ENCODE measurements around the gene DEPP1.

DEPP1 gene

DNA sequence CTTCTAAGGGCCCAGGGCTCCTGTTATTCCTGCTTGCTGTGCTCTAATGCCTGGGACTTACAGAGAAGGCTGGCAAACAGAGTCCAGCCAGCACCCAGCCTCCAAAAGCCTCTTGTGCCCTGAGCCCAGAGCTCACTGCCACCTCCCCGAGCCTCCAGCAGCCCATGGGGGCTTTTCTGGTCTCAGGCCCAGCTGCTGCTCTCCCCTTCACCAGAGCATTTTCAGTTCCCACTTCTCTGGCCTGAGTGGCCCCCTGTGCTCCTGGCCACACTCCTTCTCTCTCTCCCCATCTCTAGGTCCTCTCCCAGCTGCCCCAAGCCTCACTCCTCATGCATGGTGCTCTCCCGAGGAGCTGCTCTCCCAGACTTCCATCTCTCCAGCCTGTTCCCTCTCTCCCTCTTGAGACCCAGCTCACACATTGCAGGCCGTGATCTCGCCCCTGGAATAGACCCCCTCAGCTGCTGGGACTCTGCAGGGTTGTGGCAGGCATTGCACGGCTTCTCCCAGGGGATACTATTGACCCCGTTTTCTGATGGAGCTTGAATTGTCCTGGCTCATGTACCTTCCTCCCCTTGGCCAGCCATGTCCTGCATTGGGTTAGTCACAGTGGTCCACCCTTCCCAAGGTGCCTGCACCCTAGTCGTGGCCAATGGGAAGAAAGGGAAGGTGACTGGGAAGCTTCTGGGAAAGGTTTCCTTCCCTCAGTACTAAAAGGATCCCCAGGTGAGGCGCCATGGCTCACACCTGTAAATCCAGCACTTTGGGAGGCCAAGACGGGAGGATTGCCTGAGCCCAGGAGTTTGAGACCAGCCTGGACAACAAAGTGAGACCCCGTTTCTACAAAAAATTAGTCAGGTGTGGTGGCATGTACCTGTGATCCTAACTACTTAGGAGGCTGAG lies 28.0 kb downstream of the DEPP1 start:
- DNase-seq, result no peak

DNA sequence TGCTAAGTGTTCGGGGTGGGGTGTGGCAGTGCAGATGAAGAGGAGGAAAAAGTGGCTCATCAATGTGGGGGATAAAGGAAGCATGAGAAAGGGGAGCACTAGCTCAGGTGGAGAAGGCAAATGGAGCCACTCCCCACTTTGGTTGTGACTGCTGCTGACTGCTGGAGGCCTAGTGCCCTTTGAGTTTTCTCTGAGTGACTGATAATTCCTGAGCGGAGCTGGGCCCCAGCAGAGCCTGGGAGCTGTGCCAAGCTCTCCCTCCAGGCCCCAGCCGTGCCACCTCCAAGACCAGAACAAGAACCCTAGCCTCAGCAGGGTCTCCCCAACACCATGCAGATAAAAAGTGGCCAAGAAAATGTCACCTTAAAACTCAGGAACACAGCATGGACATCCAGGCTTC lies 28.7 kb downstream of the DEPP1 start:
- no peak for DNase-seq

DNA sequence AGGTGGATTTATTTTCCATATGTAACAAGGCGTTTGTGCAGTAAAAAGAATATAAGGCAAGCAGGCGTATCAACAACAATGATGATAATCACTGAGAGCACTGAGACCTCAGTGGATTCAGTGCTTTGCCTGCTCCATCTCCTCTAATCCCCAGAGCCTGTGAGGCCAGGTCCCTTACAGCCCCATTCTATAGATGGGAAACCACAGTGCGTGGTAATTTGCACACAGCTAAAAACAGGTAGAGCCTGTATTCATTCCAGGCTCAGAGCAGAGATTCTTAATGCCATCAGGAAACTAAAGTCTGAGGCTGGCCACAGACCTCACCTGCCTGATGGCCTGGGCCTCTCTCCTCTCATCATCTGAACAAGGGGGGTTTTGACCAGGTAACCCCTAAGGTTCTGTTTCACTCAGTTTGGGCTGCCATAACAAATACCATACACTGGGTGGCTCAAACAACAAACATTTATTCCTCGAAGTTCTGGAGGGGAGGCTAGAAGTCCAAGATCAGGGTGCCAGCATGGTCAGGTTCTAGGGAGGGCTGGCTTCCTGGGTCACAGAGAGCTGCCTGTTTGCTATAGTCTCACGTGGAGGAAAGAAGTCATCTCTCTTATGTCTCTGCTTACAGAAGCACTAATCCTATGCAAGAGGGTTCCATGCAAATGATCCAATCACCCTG lies 29.3 kb downstream of the DEPP1 start:
- DNase-seq, result no peak

DNA sequence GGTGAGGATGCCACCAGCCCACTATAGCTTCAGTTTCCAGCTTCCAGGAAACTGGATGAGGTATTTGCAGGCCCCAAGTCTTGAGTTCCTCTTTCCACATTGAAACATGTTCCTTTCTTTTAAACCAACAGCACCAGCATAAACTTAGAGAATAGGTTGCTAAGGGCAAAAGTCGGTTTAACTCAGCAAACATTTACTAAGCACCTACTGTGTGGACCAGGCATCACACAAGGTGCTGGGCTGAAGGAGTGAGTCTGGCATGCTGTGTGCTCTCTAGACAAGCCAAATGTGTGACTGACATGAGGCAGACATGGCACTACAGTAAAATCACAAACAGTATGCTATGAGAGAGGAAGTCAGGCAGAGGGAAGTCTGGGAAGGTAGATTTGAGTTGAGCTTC lies 30.0 kb downstream of the DEPP1 start:
- no peak for DNase-seq

DNA sequence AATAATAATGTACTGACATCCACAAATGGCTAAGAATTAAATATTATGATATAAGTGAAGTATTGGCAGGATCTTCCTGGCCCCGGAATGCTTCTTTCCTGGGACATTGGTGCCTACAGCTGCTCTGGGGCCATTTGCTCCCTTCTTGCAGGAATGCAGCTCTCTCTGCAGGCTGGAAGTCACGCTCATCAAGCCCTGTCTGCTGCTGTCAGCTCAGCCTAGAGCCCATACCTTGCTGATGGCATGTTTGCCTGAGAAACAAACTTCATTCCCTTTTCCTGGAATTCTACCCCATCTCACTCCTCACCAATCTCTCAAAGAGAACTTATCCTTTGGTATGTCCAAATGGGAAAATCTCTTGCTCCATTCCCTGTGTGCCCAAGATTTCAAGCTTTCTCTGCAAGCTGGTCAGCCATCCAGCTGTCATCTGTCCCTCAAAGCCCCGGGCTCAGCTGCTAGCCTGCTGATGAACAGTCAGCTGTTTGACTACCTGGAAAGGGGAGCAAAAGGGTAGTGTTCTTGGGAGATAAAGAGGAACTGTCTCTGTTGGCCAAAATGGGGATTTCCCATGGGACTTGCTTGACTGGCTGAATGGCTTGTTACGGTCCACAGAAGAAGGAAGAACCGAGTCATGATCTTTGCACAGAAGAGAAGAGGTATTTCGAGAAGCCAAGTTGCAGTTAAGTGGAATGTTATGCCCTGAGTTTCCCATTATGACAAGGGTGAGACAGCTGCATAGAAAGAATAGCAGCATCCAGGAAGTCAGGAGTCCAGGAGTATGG lies 31.0 kb downstream of the DEPP1 start:
- no peak for DNase-seq

DNA sequence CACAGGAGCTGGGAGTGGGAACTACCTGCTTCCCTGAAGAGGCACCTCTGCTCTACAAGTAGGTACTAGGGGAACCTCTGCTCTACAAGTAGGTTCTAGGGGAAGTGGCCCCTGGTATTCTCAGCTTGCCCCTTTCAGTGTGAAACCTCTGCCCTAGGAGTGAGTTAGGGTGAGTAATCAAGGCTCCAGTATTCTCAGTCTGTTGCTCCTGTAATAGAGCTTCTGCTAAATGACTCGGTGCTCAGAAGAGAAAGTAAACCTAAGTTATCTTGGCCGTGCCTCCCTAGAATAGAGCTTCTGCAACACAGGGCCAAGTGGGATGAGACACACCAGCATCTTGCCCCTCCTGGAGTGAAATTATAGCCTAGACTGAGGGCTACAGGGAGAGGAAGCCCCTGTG lies 32.4 kb downstream of the DEPP1 start:
- DNase-seq, result no peak

DNA sequence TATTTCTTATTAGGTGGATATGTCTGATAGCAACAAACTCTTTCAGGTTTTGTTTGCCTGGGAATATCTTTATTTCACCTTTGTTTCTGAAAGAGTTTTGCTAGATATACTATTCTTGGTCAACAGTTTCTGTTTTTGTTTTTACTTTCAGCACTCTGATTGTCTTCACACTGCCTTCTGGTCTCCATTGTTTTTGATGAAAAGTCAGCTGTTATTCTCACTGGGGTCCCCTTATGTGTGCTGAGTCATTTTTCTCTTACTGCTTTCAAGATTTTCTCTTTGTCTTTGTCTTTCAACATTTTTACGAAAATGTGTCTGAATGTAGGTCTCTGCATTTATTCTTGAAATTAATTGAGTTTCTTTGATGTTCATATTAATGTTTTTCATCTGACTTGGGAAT lies 34.3 kb downstream of the DEPP1 start:
- DNase-seq, result no peak

DNA sequence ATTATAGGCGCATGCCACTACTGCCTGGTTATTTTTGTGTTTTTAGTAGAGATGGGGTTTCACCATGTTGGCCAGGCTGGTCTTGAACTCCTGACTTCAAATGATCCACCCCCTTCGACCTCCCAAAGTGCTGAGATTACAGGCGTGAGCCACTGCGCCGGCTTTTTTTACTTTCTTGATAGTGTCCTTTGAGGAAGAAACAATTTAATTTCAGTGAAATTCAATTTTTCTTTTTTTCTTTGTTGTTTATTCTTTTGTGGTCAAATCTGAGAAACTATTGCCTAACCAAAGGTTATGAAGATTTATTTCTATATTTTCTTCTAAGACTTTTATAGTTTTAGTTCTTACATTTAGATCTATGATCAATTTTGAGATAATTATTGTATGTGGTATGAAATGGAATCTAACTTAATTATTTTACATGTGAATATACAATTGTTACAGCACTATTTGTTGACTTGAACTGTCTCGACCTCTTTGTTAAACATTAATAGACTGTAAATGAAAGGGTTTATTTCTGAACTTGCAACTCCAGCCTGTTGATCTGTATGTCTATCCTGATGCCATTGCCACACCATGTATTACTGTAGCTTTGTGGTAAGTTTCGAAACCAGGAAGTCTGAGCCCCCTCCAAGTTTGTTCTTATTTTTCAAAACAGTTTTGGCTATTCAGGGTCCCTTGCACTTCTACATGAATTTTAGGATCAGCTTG lies 38.8 kb downstream of the DEPP1 start:
- DNase-seq, result no peak

DNA sequence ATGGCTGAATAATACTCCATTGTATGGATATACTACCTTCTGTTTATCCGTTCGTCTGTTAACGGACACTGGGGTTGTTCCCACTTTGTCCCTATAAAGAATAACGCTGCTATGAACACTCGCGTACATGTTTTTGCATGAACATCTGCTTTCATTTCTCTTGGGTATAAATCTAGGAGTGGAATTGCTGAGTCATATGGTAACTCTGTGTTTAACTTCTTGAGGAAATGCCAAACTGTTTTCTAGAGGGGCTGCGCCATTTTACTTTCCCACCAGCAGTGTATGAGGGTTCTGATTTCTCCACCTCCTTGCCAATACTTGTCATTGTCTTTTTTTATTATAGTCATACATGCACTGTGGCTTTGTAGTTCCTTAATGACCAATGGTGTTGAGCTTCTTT lies 39.7 kb downstream of the DEPP1 start:
- DNase-seq, result no peak

DNA sequence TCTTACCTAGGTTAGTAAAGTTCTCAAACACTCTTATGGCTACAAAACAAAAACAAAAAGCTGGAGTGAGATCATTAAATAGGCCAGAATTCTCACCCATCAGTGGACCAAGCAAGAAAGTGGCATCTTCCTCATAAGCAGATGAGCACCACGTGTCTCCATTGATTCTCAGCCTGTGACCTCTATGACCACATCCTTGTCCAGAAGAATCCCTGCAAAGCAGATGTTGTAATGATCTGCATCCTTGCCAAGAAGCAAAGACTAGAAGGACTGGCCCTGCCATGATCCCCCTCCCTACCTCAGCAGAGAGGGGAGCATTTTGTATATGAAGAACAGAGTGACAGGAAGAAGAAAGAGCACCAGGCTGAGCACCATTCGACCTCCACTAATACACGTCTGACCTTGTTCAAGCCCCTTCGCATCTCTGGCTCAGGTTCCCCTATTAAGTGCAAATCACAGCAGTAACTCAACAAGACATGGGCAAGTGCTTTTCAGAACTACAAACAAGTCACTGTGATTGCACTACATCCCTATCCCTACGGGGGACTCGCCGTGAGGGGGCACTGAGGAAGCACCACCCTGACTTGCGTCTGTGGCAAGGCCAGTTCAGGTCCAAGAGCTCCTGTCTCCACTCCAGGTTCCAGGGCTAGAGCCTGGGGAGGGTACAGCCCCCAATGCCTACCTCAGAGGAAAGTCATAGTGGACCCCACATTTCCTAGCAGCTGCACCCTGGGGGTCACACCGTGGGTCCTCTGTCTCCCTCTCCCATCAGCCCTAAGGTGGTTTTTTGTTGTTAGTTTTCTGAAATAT lies 41.2 kb downstream of the DEPP1 start:
- no peak for DNase-seq

DNA sequence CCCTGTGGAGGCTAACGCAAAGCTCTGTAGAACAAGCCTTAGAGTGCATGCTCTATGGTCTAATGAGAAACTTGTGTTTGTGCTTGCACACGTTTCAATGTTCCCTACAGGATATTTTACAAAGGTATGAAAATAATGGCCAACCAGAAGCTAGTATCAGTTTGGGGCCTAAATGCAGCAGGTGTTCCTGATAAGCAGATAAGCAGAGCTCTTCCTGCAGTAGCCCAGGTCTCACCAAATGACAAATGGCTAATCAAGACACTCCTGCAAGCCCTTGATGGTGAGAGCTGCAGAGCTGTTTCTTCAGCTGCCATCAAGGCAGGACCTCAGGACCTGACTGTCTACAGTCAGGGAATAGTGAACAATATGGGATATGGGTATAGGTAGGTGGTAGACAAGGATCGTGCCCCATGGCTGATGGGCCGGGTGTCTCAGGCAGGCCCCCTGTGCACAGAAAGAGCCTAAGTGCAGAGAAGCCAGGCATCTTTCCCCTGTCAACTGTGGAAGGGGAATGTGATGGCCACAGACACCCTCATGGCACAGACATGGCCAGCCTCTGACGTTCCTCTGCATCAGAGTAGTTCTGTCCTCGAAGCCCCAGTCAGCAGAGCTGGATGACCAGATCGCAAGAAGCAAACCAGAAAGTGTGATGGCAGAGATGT lies 42.2 kb downstream of the DEPP1 start:
- no peak for DNase-seq

DNA sequence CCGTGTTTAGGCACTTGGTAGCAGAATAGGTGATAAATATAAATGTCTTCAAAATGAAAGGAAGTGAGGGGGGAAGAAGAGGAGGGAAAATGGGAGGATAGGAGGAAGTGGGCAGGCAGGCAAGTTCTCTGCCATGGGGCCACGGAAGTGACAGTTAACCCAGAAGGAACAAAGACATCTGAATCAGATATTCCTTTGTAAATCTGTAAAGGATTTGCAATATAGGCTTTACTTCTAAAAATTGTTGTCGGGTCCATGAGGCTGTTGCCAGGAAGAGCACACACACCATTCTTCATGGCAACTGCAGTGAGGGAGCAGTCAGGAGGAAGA lies 42.7 kb downstream of the DEPP1 start:
- no peak for DNase-seq

DNA sequence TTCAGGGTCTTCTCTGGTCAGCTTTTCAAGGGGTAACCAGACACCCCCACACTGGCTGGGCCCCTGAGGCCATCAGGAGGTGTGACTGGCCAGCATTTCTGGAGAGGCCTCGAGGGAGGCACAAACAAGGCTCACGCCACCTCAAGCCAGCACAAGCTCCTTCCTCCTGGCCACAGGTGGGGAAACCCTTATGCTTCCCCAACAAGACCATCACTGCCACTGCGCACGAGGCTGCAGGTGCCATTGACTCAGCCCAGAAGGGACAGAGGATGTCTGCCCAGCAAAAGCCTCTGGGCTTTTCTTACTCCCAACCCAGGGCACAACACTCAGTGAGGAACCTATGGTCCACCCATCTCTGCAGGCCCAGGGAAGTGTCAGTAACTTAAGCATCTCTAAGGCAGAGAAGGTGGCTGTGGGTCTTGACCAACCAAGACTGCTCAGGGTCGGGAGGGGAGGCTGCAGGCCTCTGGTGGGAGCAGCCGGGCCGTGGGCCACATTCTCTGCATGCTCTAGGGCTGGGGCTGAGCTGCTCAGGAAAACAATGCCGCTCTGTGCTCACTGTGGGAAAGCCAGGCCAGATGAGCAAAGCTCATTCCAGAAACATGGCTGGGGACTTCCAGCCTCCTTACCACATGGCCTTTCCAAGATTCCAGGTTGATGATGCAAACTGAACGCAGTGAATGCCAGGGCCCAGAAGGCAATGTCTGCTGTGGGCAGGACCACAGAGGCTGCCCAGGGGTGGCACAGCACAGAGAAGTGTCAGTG lies 43.2 kb downstream of the DEPP1 start:
- DNase-seq, result peak; percentile 81

DNA sequence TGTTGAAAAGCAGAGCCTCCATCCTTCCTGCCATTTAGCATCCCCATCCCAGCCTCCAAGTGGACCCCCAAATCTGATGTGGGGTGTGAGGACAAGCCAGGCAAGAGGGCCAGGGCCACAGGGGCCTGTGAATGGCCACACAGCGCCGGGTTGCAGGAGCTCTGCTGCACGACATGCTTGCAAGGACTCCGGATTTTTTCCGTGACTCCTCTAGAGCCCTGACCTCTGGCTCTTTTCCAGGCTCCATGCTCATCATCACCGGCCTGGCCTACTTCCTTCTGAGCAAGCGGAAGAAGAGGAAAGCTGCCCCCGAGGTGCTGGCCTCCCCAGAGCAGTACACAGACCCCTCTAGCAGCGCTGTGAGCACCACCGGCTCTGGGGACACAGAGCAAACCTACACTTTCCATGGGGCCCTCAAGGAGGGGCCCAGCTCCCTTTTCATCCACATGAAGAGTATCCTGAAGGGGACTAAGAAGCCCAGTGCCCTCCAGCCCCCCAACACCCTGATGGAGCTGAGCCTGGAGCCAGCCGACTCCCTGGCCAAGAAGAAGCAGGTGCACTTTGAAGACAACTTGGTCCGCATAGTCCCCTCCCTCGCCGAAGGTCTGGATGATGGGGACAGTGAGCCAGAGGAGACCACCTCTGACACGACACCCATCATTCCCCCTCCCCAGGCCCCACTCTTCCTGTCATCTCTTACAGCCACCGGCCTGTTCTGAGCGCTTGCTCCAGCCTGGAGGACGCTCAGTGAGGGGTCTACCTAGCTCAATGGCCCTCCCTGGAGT lies 44.0 kb downstream of the DEPP1 start:
- no peak for DNase-seq

DNA sequence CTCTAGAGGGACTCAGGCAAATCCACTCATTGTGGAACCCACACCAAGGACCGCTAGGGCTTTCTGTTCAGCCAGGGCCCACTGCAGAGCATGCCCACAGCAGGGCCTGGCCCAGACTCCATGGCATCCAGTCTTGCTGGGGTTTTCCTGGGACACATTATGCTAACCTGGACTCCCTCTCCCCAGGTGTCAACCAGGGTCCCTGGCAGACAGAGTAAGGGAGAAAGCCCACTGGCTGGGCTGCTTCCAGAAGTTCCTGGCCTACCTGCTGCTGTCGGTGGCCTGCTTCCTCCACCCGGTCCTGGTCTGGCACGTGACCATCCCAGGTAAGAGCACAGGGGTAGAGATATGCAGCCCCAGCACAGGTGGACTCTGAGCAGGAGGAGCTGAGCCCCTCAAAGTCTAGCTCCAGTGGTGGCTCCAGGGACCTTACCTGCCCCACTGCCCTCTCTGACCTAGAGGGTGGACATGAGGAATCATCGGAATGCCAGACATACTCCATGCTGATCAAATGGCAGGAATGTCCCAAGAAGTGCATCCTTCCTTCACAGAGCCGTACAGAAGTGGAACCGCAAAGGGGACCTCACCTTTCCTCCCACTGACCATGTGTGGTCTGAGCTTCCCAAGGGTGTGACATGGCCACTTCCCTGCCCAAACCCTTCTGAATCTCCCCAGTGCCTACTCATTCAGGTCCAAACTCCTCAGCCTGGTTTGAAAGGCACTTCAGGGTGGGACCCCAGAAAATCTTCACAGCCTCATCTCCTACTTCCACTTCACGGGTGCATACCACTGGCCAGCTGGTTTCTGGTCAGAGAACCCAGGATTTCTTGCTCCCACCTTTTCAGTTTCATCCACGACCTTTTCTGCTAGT lies 44.9 kb downstream of the DEPP1 start:
- no peak for DNase-seq

DNA sequence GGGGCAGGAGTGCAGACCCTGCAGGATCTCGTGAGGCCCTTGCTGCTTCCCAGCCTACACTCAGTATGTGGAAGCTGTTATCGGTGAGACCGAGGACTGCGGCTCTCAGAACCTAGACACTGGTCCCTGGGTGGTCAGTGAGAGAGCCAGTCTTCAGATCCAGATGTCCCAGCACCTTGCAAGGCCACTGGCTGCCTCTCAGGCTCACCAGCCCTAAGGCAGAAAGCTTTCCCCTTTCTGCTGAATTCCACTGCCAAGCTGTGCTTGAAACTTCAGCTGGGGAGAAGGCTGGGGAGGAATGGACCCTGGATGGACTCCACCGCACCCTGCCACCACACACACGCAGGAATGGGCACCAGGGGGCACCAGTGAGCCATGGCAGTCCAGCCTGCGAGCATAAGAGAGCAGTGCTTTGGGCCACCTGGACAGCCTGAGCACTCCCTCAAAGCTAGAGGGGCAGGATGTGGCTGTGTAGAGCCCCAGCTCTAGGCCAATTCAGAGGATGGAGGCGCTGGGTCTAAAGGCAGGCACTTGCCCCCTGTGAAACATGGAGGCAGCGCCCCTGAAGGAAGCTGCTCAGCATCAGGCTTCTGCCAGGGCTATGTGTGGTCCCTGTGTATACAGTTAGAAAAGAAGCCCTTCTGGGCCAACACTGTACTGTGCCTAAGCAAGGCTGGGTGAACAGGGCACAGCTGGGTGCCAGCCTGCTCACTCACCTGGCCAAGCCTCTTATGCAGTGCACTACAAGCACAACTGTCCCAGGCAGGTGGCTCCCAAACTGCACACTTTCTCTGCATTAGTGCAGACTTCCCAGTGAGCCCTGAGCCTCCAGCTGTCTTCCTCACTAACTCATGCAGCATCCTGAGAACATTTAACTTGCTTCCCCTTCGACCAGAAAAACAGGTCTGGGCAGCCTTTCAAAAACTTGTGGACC lies 45.8 kb downstream of the DEPP1 start:
- peak; percentile 81 for DNase-seq

DNA sequence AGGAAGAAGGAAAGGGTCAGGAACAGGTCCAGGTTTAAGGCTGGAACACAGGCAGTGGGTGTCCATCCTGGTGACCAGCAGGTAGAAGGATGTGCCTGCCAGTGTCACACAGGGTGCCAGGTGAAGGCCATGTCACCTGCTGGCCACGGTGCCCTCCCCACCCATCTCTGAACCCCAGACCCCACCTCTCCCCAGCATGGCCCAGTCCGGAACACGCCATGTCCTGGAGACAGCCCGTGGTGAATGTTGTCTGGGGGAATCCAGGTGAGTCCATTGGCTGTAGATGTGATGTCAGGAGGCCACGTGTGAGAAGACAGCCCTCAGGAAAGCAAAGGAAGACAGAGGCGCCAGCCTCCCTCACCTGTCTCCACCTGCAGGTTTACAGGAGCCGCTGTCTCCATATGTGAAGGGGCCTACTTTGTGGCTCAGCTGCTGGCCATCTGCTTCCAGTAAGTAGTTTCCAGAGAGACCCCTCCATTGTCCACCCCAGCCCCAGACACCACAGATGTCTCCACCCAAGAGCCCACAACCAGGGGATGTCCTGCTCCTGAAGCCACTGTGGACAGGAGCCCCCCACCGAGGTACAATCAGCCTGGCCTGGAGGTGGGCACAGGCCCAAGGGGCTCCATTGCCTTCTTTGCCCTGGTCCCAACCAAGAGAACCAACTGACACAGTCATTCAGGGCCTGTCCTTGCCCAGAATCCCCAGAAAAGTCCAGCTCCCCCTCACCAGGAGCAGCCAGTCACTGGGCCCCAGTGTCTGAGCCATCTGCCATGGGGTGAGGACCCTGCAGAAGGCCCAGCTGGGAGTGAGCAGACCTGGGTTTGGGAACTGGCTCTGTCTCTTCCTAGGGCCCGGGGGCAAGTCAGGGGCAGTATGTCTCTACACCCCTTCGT lies 46.7 kb downstream of the DEPP1 start:
- no peak for DNase-seq
